HG02642 (cell line): Measurements from ENCODE around the gene OR11H1.
"Not testable (repeated sequence)": the region's sequence is repeated elsewhere in the genome, so short reads cannot be mapped to it uniquely, and the experiment has no call there.

Source experiments
- ATAC-seq: cut with Tn5 transposase; IDR thresholded peaks from one replicate; pipeline ENCODE4 v1.9.1; 2021; ENCODE audit warnings: mild to moderate bottlenecking; ENCODE audit not compliant: unreplicated experiment, poor library complexity

The OR11H1 gene, protein sequence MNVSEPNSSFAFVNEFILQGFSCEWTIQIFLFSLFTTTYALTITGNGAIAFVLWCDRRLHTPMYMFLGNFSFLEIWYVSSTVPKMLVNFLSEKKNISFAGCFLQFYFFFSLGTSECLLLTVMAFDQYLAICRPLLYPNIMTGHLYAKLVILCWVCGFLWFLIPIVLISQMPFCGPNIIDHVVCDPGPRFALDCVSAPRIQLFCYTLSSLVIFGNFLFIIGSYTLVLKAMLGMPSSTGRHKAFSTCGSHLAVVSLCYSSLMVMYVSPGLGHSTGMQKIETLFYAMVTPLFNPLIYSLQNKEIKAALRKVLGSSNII

GRCh38 chr22:15527892-15528291 is at the start of gene OR11H1:
Gene OR11H1, plus strand, starts transcription at chr22:15528192. Its CDS starts 0 bp downstream, at chr22:15528192.
- not testable (repeated sequence) for ATAC-seq

DNA sequence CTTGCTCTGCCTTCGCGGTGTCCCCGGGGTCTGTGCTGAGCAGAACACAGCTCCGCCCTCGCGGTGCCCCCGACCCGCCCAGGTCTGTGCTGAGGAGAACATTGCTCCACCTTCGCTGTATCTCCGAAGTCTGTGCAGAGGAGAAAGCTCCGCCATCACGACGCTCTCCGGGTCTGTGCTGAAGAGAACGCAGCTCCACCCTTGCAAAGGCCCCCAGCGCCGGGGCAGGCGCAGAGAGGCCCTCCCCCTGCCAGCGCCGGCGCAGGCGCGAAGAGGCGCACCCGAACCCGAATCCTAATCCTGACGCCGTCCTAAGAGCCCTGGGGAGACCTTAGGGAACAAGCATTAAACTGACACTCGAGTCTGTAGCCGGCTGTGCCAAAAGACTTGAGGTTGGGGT is 18.0 kb upstream of the OR11H1 start:
- ATAC-seq, result not testable (repeated sequence)

DNA sequence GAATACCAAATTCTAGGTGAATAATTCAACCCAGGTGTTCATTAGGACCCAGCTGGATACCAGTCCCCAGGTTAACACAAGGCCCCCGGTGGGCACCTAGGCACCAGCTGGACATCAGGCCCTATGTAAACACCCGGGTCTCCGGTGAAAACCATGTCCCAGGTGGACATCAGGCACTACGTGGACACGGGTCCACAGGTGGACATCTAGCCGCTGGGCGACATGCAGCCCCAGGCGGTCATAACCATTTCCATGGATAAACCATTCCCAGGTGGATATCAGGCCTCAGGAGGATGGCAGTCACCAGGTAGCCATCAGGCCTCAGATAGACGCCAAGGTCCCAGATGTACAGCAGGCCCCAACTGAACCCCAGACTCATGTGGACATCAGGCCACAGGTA is 12.1 kb upstream of the OR11H1 start:
- not testable (repeated sequence) for ATAC-seq

DNA sequence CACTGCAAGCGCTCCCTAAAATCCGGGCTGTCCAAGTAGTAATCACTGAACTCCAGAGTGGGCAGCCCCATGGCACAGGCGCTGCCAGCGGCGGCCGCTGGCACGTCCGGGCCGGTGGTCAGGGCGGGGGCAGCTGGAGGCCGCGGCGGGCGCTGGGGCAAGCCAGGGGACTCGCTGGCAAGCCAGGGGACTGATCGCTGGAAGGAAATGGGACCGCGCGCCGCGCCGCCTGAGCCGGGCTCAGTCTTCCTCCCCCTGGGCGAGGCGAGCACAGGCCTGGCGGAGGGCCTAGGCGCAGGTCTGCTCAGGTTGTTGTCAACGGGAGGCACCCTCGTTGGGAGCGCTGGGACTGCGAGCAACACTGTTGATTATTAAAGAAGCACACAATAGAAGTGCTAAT is 25.8 kb downstream of the OR11H1 start:
- ATAC-seq, result not testable (repeated sequence)

GRCh38 chr22:15563461-15563860 is 35.5 kb downstream of the OR11H1 start:
- ATAC-seq, result not testable (repeated sequence)

- not testable (repeated sequence) for ATAC-seq
These were observed 37.1 kb downstream of the OR11H1 start for GRCh38 chr22:15565063-15565462.
